ENCODE results near the gene JAK1.
"Not testable (repeated sequence)": the region's sequence is repeated elsewhere in the genome, so short reads cannot be mapped to it uniquely, and the experiment has no call there.

JAK1 gene

GRCh38 chr1:64922336-64922735 lies 44.0 kb downstream of the JAK1 start:
- no peak for DNase-seq (ENCODE audit: low read depth in 1 of 2, low spot score in 1 of 2)

- DNase-seq (ENCODE audit: low read depth in 1 of 2, low spot score in 1 of 2): no peak
These were observed 44.6 kb downstream of the JAK1 start for GRCh38 chr1:64921771-64922170.

GRCh38 chr1:64920941-64921589 lies 45.3 kb downstream of the JAK1 start:
- DNase-seq (ENCODE audit: low read depth in 1 of 2, low spot score in 1 of 2): no peak

- not testable (repeated sequence) for DNase-seq (ENCODE audit: low read depth in 1 of 2, low spot score in 1 of 2)
These were observed 47.2 kb downstream of the JAK1 start for GRCh38 chr1:64919120-64919519.

- no peak for DNase-seq (ENCODE audit: low read depth in 1 of 2, low spot score in 1 of 2)
These were observed 48.4 kb downstream of the JAK1 start for GRCh38 chr1:64917907-64918306.

GRCh38 chr1:64917328-64917861 lies 49.0 kb downstream of the JAK1 start:
- DNase-seq (ENCODE audit: low read depth in 1 of 2, low spot score in 1 of 2): no peak

- DNase-seq (ENCODE audit: low read depth in 1 of 2, low spot score in 1 of 2): no peak
These were observed 50.7 kb downstream of the JAK1 start for GRCh38 chr1:64915381-64916274.

- DNase-seq (ENCODE audit: low read depth in 1 of 2, low spot score in 1 of 2): no peak
These were observed 52.9 kb downstream of the JAK1 start for GRCh38 chr1:64913361-64914015.

GRCh38 chr1:64912191-64912590 lies 54.2 kb downstream of the JAK1 start:
- no peak for DNase-seq (ENCODE audit: low read depth in 1 of 2, low spot score in 1 of 2)

GRCh38 chr1:64911326-64911725 lies 55.0 kb downstream of the JAK1 start:
- no peak for DNase-seq (ENCODE audit: low read depth in 1 of 2, low spot score in 1 of 2)

- no peak for DNase-seq (ENCODE audit: low read depth in 1 of 2, low spot score in 1 of 2)
These were observed 57.3 kb downstream of the JAK1 start for GRCh38 chr1:64909031-64909430.

GRCh38 chr1:64908575-64908974 lies 57.8 kb downstream of the JAK1 start:
- no peak for DNase-seq (ENCODE audit: low read depth in 1 of 2, low spot score in 1 of 2)

- DNase-seq (ENCODE audit: low read depth in 1 of 2, low spot score in 1 of 2): peak in 1 of 2 donors; percentile 19
These were observed 59.9 kb downstream of the JAK1 start for GRCh38 chr1:64906447-64906846.

GRCh38 chr1:64903593-64903992 lies 62.8 kb downstream of the JAK1 start:
- no peak for DNase-seq (ENCODE audit: low read depth in 1 of 2, low spot score in 1 of 2)

GRCh38 chr1:64901663-64902062 lies 64.7 kb downstream of the JAK1 start:
- DNase-seq (ENCODE audit: low read depth in 1 of 2, low spot score in 1 of 2): no peak

- DNase-seq (ENCODE audit: low read depth in 1 of 2, low spot score in 1 of 2): no peak
These were observed 65.4 kb downstream of the JAK1 start for GRCh38 chr1:64900916-64901315.

GRCh38 chr1:64898107-64898861 lies 68.1 kb downstream of the JAK1 start:
- DNase-seq (ENCODE audit: low read depth in 1 of 2, low spot score in 1 of 2): peak in 1 of 2 donors; percentile 20

- no peak for DNase-seq (ENCODE audit: low read depth in 1 of 2, low spot score in 1 of 2)
These were observed 69.8 kb downstream of the JAK1 start for GRCh38 chr1:64896551-64896950.

- DNase-seq (ENCODE audit: low read depth in 1 of 2, low spot score in 1 of 2): no peak
These were observed 70.8 kb downstream of the JAK1 start for GRCh38 chr1:64895500-64895899.

- no peak for DNase-seq (ENCODE audit: low read depth in 1 of 2, low spot score in 1 of 2)
These were observed 71.7 kb downstream of the JAK1 start for GRCh38 chr1:64894438-64895196.

Measured in activated T-helper 1 cell treated with anti-CD3 and anti-CD28 coated beads, Interleukin-2, amount 50 U/mL, for 16 hours (primary cell).